ENCODE data around the gene WFDC5.
"Not testable (repeated sequence)": the region's sequence is repeated elsewhere in the genome, so short reads cannot be mapped to it uniquely, and the experiment has no call there.

Gene WFDC5

DNA sequence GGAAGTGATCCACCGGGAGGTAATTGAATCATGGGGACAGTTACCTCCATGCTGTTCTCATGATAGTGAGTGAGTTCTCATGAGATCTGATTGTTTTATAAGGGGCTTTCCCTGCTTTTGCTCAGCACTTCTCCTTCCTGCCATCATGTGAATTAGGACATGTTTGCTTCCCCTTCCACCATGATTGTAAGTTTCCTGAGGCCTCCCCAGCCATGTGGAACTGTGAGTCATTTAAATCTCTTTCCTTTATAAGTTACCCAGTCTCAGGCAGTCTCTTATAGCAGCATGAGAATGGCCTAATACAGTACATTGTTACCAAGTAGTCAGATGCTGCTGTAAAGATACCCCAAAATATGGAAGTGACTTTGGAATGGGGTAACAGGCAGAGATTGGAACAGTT lies 39.8 kb upstream of the WFDC5 start:
- not testable (repeated sequence) for H3K9me3 ChIP-seq (ENCODE audit: insufficient read depth, low read depth, low read length); DNase-seq; H3K23ac ChIP-seq (ENCODE audit: low read length); H3K4me2 ChIP-seq (ENCODE audit: low read length); H3K4ac ChIP-seq (ENCODE audit: low read depth, low read length); H3K14ac ChIP-seq (ENCODE audit: low read length); H3K79me2 ChIP-seq (ENCODE audit: control insufficient read depth, insufficient read depth, low read length, poor library complexity); H2AK5ac ChIP-seq (ENCODE audit: low read length); H2BK12ac ChIP-seq (ENCODE audit: low read length); H3K18ac ChIP-seq (ENCODE audit: low read length); H3K9ac ChIP-seq (ENCODE audit: low read length); H3K4me3 ChIP-seq (ENCODE audit: low read depth, low read length); H3K4me1 ChIP-seq (ENCODE audit: control insufficient read depth in 1 of 2, insufficient read depth in 2 of 2, low read length in 2 of 2); H3K27ac ChIP-seq (ENCODE audit: low read depth, low read length); H2BK5ac ChIP-seq (ENCODE audit: low read depth, low read length, poor library complexity); H2BK120ac ChIP-seq (ENCODE audit: insufficient read depth, low read length, poor library complexity); H4K91ac ChIP-seq (ENCODE audit: low read depth, low read length); H3K36me3 ChIP-seq (ENCODE audit: control insufficient read depth in 1 of 2, insufficient read depth in 2 of 2, low read length in 2 of 2); H3K79me1 ChIP-seq (ENCODE audit: low read length); H3K27me3 ChIP-seq (ENCODE audit: insufficient read depth, low read length); H2AFZ ChIP-seq (ENCODE audit: insufficient read depth, low read length, poor library complexity); H4K12ac ChIP-seq (ENCODE audit: low read depth, low read length); H4K8ac ChIP-seq (ENCODE audit: low read depth, low read length)
- no CpG with 5 or more reads among the region's 1 CpG for WGBS (ENCODE audit: extremely low coverage, insufficient coverage, insufficient read length)

DNA sequence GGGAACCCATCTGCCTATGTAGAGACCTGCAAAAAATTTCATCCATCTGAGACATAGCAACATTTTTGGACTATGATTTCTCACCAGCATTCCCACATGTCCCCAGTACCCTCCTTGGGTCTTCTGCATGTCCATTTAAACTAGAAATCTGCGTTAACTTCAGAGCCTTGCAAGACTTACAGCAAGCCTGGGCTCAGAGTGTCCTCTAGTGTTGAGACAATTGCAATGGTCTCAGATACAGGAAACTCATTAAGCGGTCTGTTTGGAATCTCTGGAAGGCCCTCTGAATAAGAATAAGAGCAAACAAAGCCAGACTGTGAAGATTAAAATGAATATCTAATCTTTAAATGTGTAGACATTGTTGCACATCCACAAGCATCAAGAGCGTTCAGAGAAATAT lies 39.2 kb upstream of the WFDC5 start:
- H3K9ac ChIP-seq (ENCODE audit: low read length) = no peak overlapping the region
- H2AFZ ChIP-seq (ENCODE audit: insufficient read depth, low read length, poor library complexity) = no peak overlapping the region
- H3K4me2 ChIP-seq (ENCODE audit: low read length) = no peak overlapping the region
- H3K4me3 ChIP-seq (ENCODE audit: low read depth, low read length) = no peak overlapping the region
- no peak overlapping the region for H4K8ac ChIP-seq (ENCODE audit: low read depth, low read length)
- WGBS (ENCODE audit: extremely low coverage, insufficient coverage, insufficient read length) = no CpG with 5 or more reads among the region's 3 CpGs
- no peaks in the 10 kb centered on the region for H3K36me3 ChIP-seq (ENCODE audit: control insufficient read depth in 1 of 2, insufficient read depth in 2 of 2, low read length in 2 of 2)
- no peak overlapping the region for H2BK12ac ChIP-seq (ENCODE audit: low read length)
- H3K9me3 ChIP-seq (ENCODE audit: insufficient read depth, low read depth, low read length) = peaks cover 2% of the 10 kb centered on the region
- no peaks in the 10 kb centered on the region for H3K79me2 ChIP-seq (ENCODE audit: control insufficient read depth, insufficient read depth, low read length, poor library complexity)
- H3K79me1 ChIP-seq (ENCODE audit: low read length) = no peaks in the 10 kb centered on the region
- no peak overlapping the region for H4K12ac ChIP-seq (ENCODE audit: low read depth, low read length)
- DNase-seq = no peak
- H2AK5ac ChIP-seq (ENCODE audit: low read length) = no peak overlapping the region
- no peak overlapping the region for H3K23ac ChIP-seq (ENCODE audit: low read length)
- no peaks in the 10 kb centered on the region for H3K4me1 ChIP-seq (ENCODE audit: control insufficient read depth in 1 of 2, insufficient read depth in 2 of 2, low read length in 2 of 2)
- no peak overlapping the region for H3K27ac ChIP-seq (ENCODE audit: low read depth, low read length)
- H4K91ac ChIP-seq (ENCODE audit: low read depth, low read length) = no peak overlapping the region
- H2BK5ac ChIP-seq (ENCODE audit: low read depth, low read length, poor library complexity) = no peak overlapping the region
- H3K27me3 ChIP-seq (ENCODE audit: insufficient read depth, low read length) = no peaks in the 10 kb centered on the region
- H2BK120ac ChIP-seq (ENCODE audit: insufficient read depth, low read length, poor library complexity) = no peak overlapping the region
- no peak overlapping the region for H3K14ac ChIP-seq (ENCODE audit: low read length)
- H3K18ac ChIP-seq (ENCODE audit: low read length) = no peak overlapping the region
- no peak overlapping the region for H3K4ac ChIP-seq (ENCODE audit: low read depth, low read length)

DNA sequence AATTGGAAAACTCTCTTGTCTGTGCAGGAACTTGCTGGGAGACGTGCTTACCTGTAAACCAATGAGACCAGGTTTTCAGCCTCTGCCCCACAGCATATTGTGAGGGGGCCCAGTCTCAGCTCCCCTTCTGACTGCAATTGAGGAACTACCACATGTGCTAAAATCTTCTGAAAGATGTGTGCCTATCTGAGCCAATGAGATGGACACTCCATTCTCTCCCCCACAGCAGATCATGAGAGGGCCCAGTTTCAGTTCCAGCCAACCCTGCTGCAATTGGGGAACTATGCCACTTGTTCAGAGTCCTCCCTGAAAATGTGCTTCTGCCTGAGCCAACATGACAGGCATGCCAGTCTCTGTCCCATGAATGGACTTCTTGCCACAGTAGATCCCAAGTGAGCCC lies 38.8 kb upstream of the WFDC5 start:
- H3K9me3 ChIP-seq (ENCODE audit: insufficient read depth, low read depth, low read length) = peaks cover 2% of the 10 kb centered on the region
- no peak overlapping the region for H3K9ac ChIP-seq (ENCODE audit: low read length)
- H2BK120ac ChIP-seq (ENCODE audit: insufficient read depth, low read length, poor library complexity) = no peak overlapping the region
- no peak overlapping the region for H4K8ac ChIP-seq (ENCODE audit: low read depth, low read length)
- no peaks in the 10 kb centered on the region for H3K36me3 ChIP-seq (ENCODE audit: control insufficient read depth in 1 of 2, insufficient read depth in 2 of 2, low read length in 2 of 2)
- H2BK12ac ChIP-seq (ENCODE audit: low read length) = no peak overlapping the region
- no peak overlapping the region for H4K91ac ChIP-seq (ENCODE audit: low read depth, low read length)
- no peaks in the 10 kb centered on the region for H3K4me1 ChIP-seq (ENCODE audit: control insufficient read depth in 1 of 2, insufficient read depth in 2 of 2, low read length in 2 of 2)
- no peak overlapping the region for H3K23ac ChIP-seq (ENCODE audit: low read length)
- H3K79me2 ChIP-seq (ENCODE audit: control insufficient read depth, insufficient read depth, low read length, poor library complexity) = no peaks in the 10 kb centered on the region
- DNase-seq = no peak
- no peak overlapping the region for H2BK5ac ChIP-seq (ENCODE audit: low read depth, low read length, poor library complexity)
- no peaks in the 10 kb centered on the region for H3K27me3 ChIP-seq (ENCODE audit: insufficient read depth, low read length)
- no peak overlapping the region for H3K18ac ChIP-seq (ENCODE audit: low read length)
- H3K27ac ChIP-seq (ENCODE audit: low read depth, low read length) = no peak overlapping the region
- no peak overlapping the region for H2AK5ac ChIP-seq (ENCODE audit: low read length)
- no peak overlapping the region for H3K4me2 ChIP-seq (ENCODE audit: low read length)
- no peak overlapping the region for H3K4ac ChIP-seq (ENCODE audit: low read depth, low read length)
- H3K4me3 ChIP-seq (ENCODE audit: low read depth, low read length) = no peak overlapping the region
- no peaks in the 10 kb centered on the region for H3K79me1 ChIP-seq (ENCODE audit: low read length)
- H3K14ac ChIP-seq (ENCODE audit: low read length) = no peak overlapping the region
- H2AFZ ChIP-seq (ENCODE audit: insufficient read depth, low read length, poor library complexity) = no peak overlapping the region
- no peak overlapping the region for H4K12ac ChIP-seq (ENCODE audit: low read depth, low read length)
- no CpG with 5 or more reads among the region's 1 CpG for WGBS (ENCODE audit: extremely low coverage, insufficient coverage, insufficient read length)

DNA sequence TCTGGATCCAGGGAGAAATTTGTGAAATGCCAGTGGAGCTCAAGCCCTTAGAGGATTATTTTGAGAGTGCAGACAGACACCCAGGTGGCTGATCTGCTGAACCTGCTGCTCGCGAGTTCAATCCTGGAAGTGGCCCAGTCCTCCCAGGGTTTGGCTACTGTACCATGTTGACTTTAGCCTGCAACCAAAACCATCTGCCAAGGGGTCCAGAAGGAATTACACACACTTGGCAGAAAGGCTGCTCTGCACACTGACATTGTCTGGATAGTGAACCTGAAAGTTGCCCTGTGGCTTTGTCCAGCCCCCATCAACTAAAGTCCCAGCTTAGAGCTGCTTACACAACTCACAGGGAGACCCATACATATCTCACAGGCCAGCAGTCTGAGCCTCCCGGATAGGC lies 38.2 kb upstream of the WFDC5 start:
- no peaks in the 10 kb centered on the region for H3K79me2 ChIP-seq (ENCODE audit: control insufficient read depth, insufficient read depth, low read length, poor library complexity)
- no peak overlapping the region for H2BK5ac ChIP-seq (ENCODE audit: low read depth, low read length, poor library complexity)
- no peak overlapping the region for H3K4me2 ChIP-seq (ENCODE audit: low read length)
- no peak overlapping the region for H2BK120ac ChIP-seq (ENCODE audit: insufficient read depth, low read length, poor library complexity)
- no peaks in the 10 kb centered on the region for H3K4me1 ChIP-seq (ENCODE audit: control insufficient read depth in 1 of 2, insufficient read depth in 2 of 2, low read length in 2 of 2)
- H2BK12ac ChIP-seq (ENCODE audit: low read length) = no peak overlapping the region
- H2AK5ac ChIP-seq (ENCODE audit: low read length) = no peak overlapping the region
- no peak overlapping the region for H4K12ac ChIP-seq (ENCODE audit: low read depth, low read length)
- no peak for DNase-seq
- H3K4me3 ChIP-seq (ENCODE audit: low read depth, low read length) = no peak overlapping the region
- no CpG with 5 or more reads among the region's 3 CpGs for WGBS (ENCODE audit: extremely low coverage, insufficient coverage, insufficient read length)
- H3K27me3 ChIP-seq (ENCODE audit: insufficient read depth, low read length) = no peaks in the 10 kb centered on the region
- H3K14ac ChIP-seq (ENCODE audit: low read length) = no peak overlapping the region
- H3K23ac ChIP-seq (ENCODE audit: low read length) = no peak overlapping the region
- H4K8ac ChIP-seq (ENCODE audit: low read depth, low read length) = no peak overlapping the region
- H3K4ac ChIP-seq (ENCODE audit: low read depth, low read length) = no peak overlapping the region
- H3K18ac ChIP-seq (ENCODE audit: low read length) = no peak overlapping the region
- H3K27ac ChIP-seq (ENCODE audit: low read depth, low read length) = no peak overlapping the region
- H3K9me3 ChIP-seq (ENCODE audit: insufficient read depth, low read depth, low read length) = peaks cover 2% of the 10 kb centered on the region
- no peaks in the 10 kb centered on the region for H3K79me1 ChIP-seq (ENCODE audit: low read length)
- no peak overlapping the region for H4K91ac ChIP-seq (ENCODE audit: low read depth, low read length)
- no peak overlapping the region for H2AFZ ChIP-seq (ENCODE audit: insufficient read depth, low read length, poor library complexity)
- H3K36me3 ChIP-seq (ENCODE audit: control insufficient read depth in 1 of 2, insufficient read depth in 2 of 2, low read length in 2 of 2) = no peaks in the 10 kb centered on the region
- no peak overlapping the region for H3K9ac ChIP-seq (ENCODE audit: low read length)

Measured in trophoblast cell (in vitro differentiated cells and primary cell).